ENCODE measurements around the gene LRRD1. TPM values are rescaled to one million over a fixed set of nuclear protein-coding genes. Genes with fewer than 3 reads are reported as not detected.
"Not testable (repeated sequence)": the region's sequence is repeated elsewhere in the genome, so short reads cannot be mapped to it uniquely, and the experiment has no call there.

Gene LRRD1
- total RNA-seq, 1 donor from 2014 or later = 0.49 TPM

DNA sequence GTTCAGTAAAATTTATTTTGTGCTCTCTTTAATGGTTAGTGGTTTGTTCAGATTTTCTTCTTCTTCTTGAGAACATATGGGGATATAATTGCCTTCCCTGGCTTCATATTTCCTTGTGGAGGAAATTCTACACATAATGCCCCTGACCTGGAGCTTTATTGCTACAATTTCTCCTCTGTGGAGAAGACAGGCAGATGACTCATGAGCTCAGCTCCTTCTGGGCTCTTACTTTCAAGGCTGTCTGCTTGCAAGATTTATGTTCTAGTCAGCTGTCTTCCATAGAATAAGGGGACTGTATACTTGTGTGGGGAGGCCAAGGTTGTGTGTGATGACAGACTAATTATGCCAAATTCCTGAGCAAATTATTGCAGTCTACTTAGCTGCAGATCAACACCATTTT, 1.6 kb downstream of the LRRD1 start:
- intact Hi-C loops (cut with DNase I) = no loop called here
- no peak for TF ChIP-seq POLR2A (IDR thresholded peaks at IDR 0.05)
- TF ChIP-seq POLR2AphosphoS5 (IDR thresholded peaks at IDR 0.05; ENCODE audit: insufficient read depth in 1 of 2, low read depth in 1 of 2) = no peak
- TF ChIP-seq, protein P1, sequence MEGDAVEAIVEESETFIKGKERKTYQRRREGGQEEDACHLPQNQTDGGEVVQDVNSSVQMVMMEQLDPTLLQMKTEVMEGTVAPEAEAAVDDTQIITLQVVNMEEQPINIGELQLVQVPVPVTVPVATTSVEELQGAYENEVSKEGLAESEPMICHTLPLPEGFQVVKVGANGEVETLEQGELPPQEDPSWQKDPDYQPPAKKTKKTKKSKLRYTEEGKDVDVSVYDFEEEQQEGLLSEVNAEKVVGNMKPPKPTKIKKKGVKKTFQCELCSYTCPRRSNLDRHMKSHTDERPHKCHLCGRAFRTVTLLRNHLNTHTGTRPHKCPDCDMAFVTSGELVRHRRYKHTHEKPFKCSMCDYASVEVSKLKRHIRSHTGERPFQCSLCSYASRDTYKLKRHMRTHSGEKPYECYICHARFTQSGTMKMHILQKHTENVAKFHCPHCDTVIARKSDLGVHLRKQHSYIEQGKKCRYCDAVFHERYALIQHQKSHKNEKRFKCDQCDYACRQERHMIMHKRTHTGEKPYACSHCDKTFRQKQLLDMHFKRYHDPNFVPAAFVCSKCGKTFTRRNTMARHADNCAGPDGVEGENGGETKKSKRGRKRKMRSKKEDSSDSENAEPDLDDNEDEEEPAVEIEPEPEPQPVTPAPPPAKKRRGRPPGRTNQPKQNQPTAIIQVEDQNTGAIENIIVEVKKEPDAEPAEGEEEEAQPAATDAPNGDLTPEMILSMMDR (IDR thresholded peaks at IDR 0.05) = no peak
- no peaks in the 10 kb centered on the region for H3K9me3 ChIP-seq
- no peak overlapping the region for H3K27ac ChIP-seq
- DNase-seq (ENCODE audit: extremely low spot score in 2 of 2) = no peak
- H3K4me3 ChIP-seq = no peak overlapping the region
- H3K4me1 ChIP-seq = peaks cover 6% of the 10 kb centered on the region
- H3K36me3 ChIP-seq = no peaks in the 10 kb centered on the region
- no peaks in the 10 kb centered on the region for H3K27me3 ChIP-seq

- H3K27ac ChIP-seq; H3K4me1 ChIP-seq; intact Hi-C loops (cut with DNase I); H3K9me3 ChIP-seq; DNase-seq (ENCODE audit: extremely low spot score in 2 of 2); H3K4me3 ChIP-seq; H3K36me3 ChIP-seq; H3K27me3 ChIP-seq: not testable (repeated sequence)
Observed at GRCh38 chr7:92169529-92169928, 9.4 kb downstream of the LRRD1 start.

GRCh38 chr7:92161271-92161670, 17.7 kb downstream of the LRRD1 start:
- Histone ChIP-seq H3K27ac (no peak overlapping the region), H3K9me3 (no peaks in the 10 kb centered on the region), H3K27me3 (no peaks in the 10 kb centered on the region), H3K4me1 (no peaks in the 10 kb centered on the region), H3K4me3 (no peak overlapping the region), H3K36me3 (no peaks in the 10 kb centered on the region)
- TF ChIP-seq, protein P1 (IDR thresholded peaks at IDR 0.05) = no peak
- TF ChIP-seq POLR2AphosphoS5 (IDR thresholded peaks at IDR 0.05; ENCODE audit: insufficient read depth in 1 of 2, low read depth in 1 of 2) (no peak), POLR2A (IDR thresholded peaks at IDR 0.05) (no peak)
- DNase-seq (ENCODE audit: extremely low spot score in 2 of 2) = no peak
- intact Hi-C loops (cut with DNase I) = no loop called here

DNA sequence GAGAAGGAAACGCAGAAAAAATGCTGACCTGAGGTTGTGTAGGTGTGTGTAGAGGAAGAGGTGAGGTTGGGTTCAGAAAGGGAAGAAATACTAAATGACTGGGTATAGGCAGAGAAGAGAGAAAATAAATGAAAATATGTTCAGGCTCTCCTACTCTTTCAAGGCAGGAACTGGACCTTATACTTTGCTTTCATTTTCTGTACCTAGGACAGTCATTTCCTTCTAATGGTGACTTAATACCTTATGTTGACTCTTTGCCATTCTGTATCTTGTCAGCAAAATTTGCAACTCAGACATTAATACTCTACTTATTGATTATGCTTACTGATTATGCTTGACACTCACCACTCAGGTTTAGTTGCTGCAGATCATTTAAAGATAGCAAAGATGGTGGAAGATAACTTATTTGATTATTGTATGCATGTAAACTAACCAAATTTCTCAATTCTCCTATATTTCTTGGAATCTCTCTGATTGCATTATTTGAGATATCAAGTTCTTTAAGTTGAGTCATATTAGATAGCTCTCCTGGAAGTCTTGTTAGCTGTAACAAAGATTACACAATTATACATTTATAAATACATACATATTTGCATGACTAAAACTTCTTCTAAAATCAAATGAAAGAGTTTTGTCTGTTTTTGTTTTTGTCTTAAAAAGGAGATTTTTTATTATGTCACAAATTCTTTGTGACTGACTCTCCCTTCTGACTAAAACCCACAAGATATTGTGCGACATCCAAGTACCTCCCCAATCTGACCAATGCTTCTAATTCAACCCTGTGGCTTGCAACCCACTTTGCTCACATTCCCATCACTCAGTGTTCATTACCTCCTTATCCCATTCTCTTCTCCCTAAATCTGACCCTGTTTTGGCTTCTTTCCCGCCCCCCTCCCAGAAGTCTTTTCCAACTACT, 20.0 kb downstream of the LRRD1 start:
- no peak for TF ChIP-seq POLR2A (IDR thresholded peaks at IDR 0.05)
- no peak for TF ChIP-seq POLR2AphosphoS5 (IDR thresholded peaks at IDR 0.05; ENCODE audit: insufficient read depth in 1 of 2, low read depth in 1 of 2)
- TF ChIP-seq, protein P1 (IDR thresholded peaks at IDR 0.05) = no peak
- Histone ChIP-seq H3K36me3 (no peaks in the 10 kb centered on the region), H3K4me1 (no peaks in the 10 kb centered on the region), H3K27me3 (no peaks in the 10 kb centered on the region), H3K9me3 (no peaks in the 10 kb centered on the region), H3K4me3 (no peak overlapping the region), H3K27ac (peak overlapping the region; percentile 1)
- DNase-seq (ENCODE audit: extremely low spot score in 2 of 2) = no peak
- intact Hi-C loops (cut with DNase I) = no loop called here

GRCh38 chr7:92156990-92157389, 22.0 kb downstream of the LRRD1 start:
- Histone ChIP-seq H3K4me3 (no peak overlapping the region), H3K9me3 (no peaks in the 10 kb centered on the region), H3K27me3 (no peaks in the 10 kb centered on the region), H3K27ac (no peak overlapping the region), H3K4me1 (no peaks in the 10 kb centered on the region), H3K36me3 (no peaks in the 10 kb centered on the region)
- TF ChIP-seq POLR2AphosphoS5 (IDR thresholded peaks at IDR 0.05; ENCODE audit: insufficient read depth in 1 of 2, low read depth in 1 of 2) (no peak), POLR2A (IDR thresholded peaks at IDR 0.05) (no peak)
- TF ChIP-seq, protein P1 (IDR thresholded peaks at IDR 0.05) = no peak
- intact Hi-C loops (cut with DNase I) = no loop called here
- DNase-seq (ENCODE audit: extremely low spot score in 2 of 2) = no peak

Measured in vagina (tissue), 2 donors.